HepG2 (cell line): ENCODE results near the gene NCOA4. TPM values are rescaled to one million over a fixed set of nuclear protein-coding genes. Genes with fewer than 3 reads are reported as not detected.
A peak's percentile ranks its signal among the peaks of the same experiment; 100 is the strongest.

Source experiments
- AKNA ChIP-seq: sonication (generic); formaldehyde crosslinking; IDR thresholded peaks from 2 replicates; pipeline ENCODE4 v1.4.0; 2020; ENCODE audit warnings: missing genetic modification reagents, borderline replicate concordance
- ARID3A ChIP-seq: IDR thresholded peaks from 2 replicates; pipeline ENCODE4 v1.6.1; 2012; ENCODE audit warnings: low read depth, low read length, improper control_type of control experiment
- GTF3A ChIP-seq: sonication (generic); formaldehyde crosslinking; conservative IDR thresholded peaks from 2 replicates; pipeline ENCODE4 v1.4.0; 2020; ENCODE audit warnings: mild to moderate bottlenecking, missing genetic modification reagents
- HNF1B ChIP-seq: sonication (generic); formaldehyde crosslinking; IDR thresholded peaks from 2 replicates; pipeline ENCODE4 v1.5.1; 2020; ENCODE audit warnings: mild to moderate bottlenecking, moderate library complexity, missing genetic modification reagents
- HOXD1 ChIP-seq: sonication (generic); formaldehyde crosslinking; IDR thresholded peaks from 2 replicates; pipeline ENCODE4 v1.5.0; 2020; ENCODE audit warnings: missing genetic modification reagents
- KDM2A ChIP-seq: sonication (generic); formaldehyde crosslinking; IDR thresholded peaks from 2 replicates; pipeline ENCODE4 v1.4.0; 2020; ENCODE audit warnings: low read depth, missing genetic modification reagents, borderline replicate concordance
- KLF15 ChIP-seq: sonication (generic); formaldehyde crosslinking; IDR thresholded peaks from 2 replicates; pipeline ENCODE4 v1.8.1; 2023; ENCODE audit warnings: borderline replicate concordance, mild to moderate bottlenecking, inconsistent platforms, missing genetic modification reagents, mixed read lengths
- MATR3 ChIP-seq: sonication (generic); formaldehyde crosslinking; IDR thresholded peaks from 2 replicates; pipeline ENCODE4 v1.4.0; 2020; ENCODE audit warnings: missing genetic modification reagents
- MED1 ChIP-seq: sonication (generic); formaldehyde crosslinking; IDR thresholded peaks from 2 replicates; pipeline ENCODE4 v1.4.0; 2020; ENCODE audit warnings: missing genetic modification reagents
- NFATC3 ChIP-seq: sonication (generic); formaldehyde crosslinking; IDR thresholded peaks from 2 replicates; pipeline ENCODE4 v1.5.1; 2020; ENCODE audit warnings: mild to moderate bottlenecking, missing genetic modification reagents
- SRSF4 ChIP-seq: fragments of 200-400 bp; formaldehyde crosslinking; IDR thresholded peaks from one replicate; pipeline ENCODE4 v1.6.1; 2018; ENCODE audit warnings: mild to moderate bottlenecking, low read depth, low read length, moderate library complexity; ENCODE audit not compliant: poor library complexity, severe bottlenecking
- SRSF9 ChIP-seq: fragments of 200-400 bp; formaldehyde crosslinking; IDR thresholded peaks from 2 replicates; pipeline ENCODE4 v1.6.1; 2018; ENCODE audit warnings: borderline replicate concordance, mild to moderate bottlenecking, low read depth, low read length; ENCODE audit not compliant: insufficient read depth, poor library complexity, severe bottlenecking
- THAP7 ChIP-seq: sonication (generic); formaldehyde crosslinking; IDR thresholded peaks from 2 replicates; pipeline ENCODE4 v1.8.1; 2023; ENCODE audit warnings: mild to moderate bottlenecking, missing genetic modification reagents
- TP53 ChIP-seq: sonication (generic); formaldehyde crosslinking; conservative IDR thresholded peaks from 2 replicates; pipeline ENCODE4 v1.4.0; 2020; ENCODE audit warnings: missing genetic modification reagents
- ZFP37 ChIP-seq: sonication (generic); formaldehyde crosslinking; IDR thresholded peaks from 2 replicates; pipeline ENCODE4 v1.4.0; 2020; ENCODE audit warnings: missing genetic modification reagents, borderline replicate concordance
- ZNF225 ChIP-seq: sonication (generic); formaldehyde crosslinking; IDR thresholded peaks from 2 replicates; pipeline ENCODE4 v1.4.0; 2020; ENCODE audit warnings: mild to moderate bottlenecking, missing genetic modification reagents
- ZNF251 ChIP-seq: sonication (generic); formaldehyde crosslinking; IDR thresholded peaks from 2 replicates; pipeline ENCODE4 v1.9.0; 2021; ENCODE audit warnings: mild to moderate bottlenecking, missing genetic modification reagents
- ZNF552 ChIP-seq: sonication (generic); formaldehyde crosslinking; IDR thresholded peaks from 2 replicates; pipeline ENCODE4 v1.9.0; 2022; ENCODE audit warnings: missing genetic modification reagents, mild to moderate bottlenecking, borderline replicate concordance
- ZNF616 ChIP-seq: sonication (generic); formaldehyde crosslinking; IDR thresholded peaks from 2 replicates; pipeline ENCODE4 v1.5.0; 2020; ENCODE audit warnings: low read depth, mild to moderate bottlenecking, missing genetic modification reagents
- ZNF768 ChIP-seq: sonication (generic); formaldehyde crosslinking; IDR thresholded peaks from 2 replicates; pipeline ENCODE4 v1.4.0; 2020; ENCODE audit warnings: missing genetic modification reagents
- polyA plus RNA-seq, 8 experiments: library from polyadenylated mRNA; depleted of rRNA in 3 of 8; stranded (reverse) in 7 of 8; unstranded in 1 of 8; fragments of >200 nt; fragmentation: Illumina TruSeq in 4 of 8; extraction: Trizol in 4 of 8; gene quantifications; 2 replicates each; pipeline versions ENCODE4 v1.2.1 to v1.2.3, GENCODE V29; 2011 to 2016; ENCODE audit warnings: low read depth in 4 of 8, missing spikeins in 1 of 8, mixed read lengths in 1 of 8; ENCODE audit not compliant: insufficient read depth in 1 of 8
- total RNA-seq, 5 experiments: library from RNA; depleted of rRNA; stranded (reverse); fragments of >200 nt; fragmentation: Illumina TruSeq; extraction: Trizol; gene quantifications; 2 replicates each; pipeline ENCODE4 v1.2.3, GENCODE V29; 2016; ENCODE audit warnings: low read depth in 1 of 5

NCOA4 gene
- total and polyA plus RNA-seq, 2 of the 13 experiments (the other 11 are each of a cell fraction or from before 2014, with no cell fraction given) = 306 to 400 TPM

- TF ChIP-seq THAP7 (CRISPR knock-in tag) (no peak), ZNF616 (CRISPR knock-in tag) (no peak), GTF3A (no peak), ZFP37 (CRISPR knock-in tag) (no peak), MED1 (CRISPR knock-in tag) (peak; percentile 94), HOXD1 (CRISPR knock-in tag) (no peak), ZNF552 (CRISPR knock-in tag) (no peak), ZNF768 (CRISPR knock-in tag) (peak; percentile 78), MATR3 (CRISPR knock-in tag) (no peak), ZNF251 (CRISPR knock-in tag) (no peak), NFATC3 (CRISPR knock-in tag) (no peak), ARID3A (no peak), HNF1B (CRISPR knock-in tag) (peak; percentile 77), SRSF4 (no peak), ZNF225 (CRISPR knock-in tag) (no peak), TP53 (no peak), SRSF9 (no peak), KLF15 (CRISPR knock-in tag) (no peak), KDM2A (CRISPR knock-in tag) (no peak), AKNA (CRISPR knock-in tag) (no peak)
Measured at GRCh38 chr10:46035923-46036849, 5.8 kb upstream of the NCOA4 start (continued).
